Midbrain (tissue), 1 donor: ENCODE data around the gene GABARAP.
"Not testable (repeated sequence)": the region's sequence is repeated elsewhere in the genome, so short reads cannot be mapped to it uniquely, and the experiment has no call there.

Experiments
- DNase-seq: peaks from one replicate; lab custom pipeline; 2025; lab: John Stamatoyannopoulos, UW

GABARAP gene

GRCh38 chr17:7260651-7261378 is 18.6 kb upstream of the GABARAP start:
- no peak for DNase-seq

- DNase-seq = no peak
These were observed 17.9 kb upstream of the GABARAP start for GRCh38 chr17:7260151-7260550.

- no peak for DNase-seq
These were observed 17.3 kb upstream of the GABARAP start for GRCh38 chr17:7259555-7259889.

GRCh38 chr17:7258731-7259554 is 16.7 kb upstream of the GABARAP start:
- no peak for DNase-seq

- no peak for DNase-seq
These were observed 14.7 kb upstream of the GABARAP start for GRCh38 chr17:7256766-7257456.

GRCh38 chr17:7254511-7254910 is 12.3 kb upstream of the GABARAP start:
- DNase-seq = no peak

- no peak for DNase-seq
These were observed 10.8 kb upstream of the GABARAP start for GRCh38 chr17:7253082-7253481.

GRCh38 chr17:7252176-7253043 is 10.2 kb upstream of the GABARAP start, which contains the start of gene ELP5:
TSS of gene ELP5 (plus strand) at chr17:7252215. CDS start at chr17:7252551, 336 bp downstream.
- DNase-seq = peak; percentile 91

GRCh38 chr17:7251661-7252175 is 9.5 kb upstream of the GABARAP start, which contains the start of gene CTDNEP1:
TSS of gene CTDNEP1 (minus strand) at chr17:7251734. CDS start at chr17:7251296, 438 bp downstream.
- DNase-seq = peak; percentile 98

- no peak for DNase-seq
These were observed 8.7 kb upstream of the GABARAP start for GRCh38 chr17:7250695-7251627.

GRCh38 chr17:7249830-7250229 is 7.6 kb upstream of the GABARAP start:
- no peak for DNase-seq

GRCh38 chr17:7249214-7249613 is 7.0 kb upstream of the GABARAP start:
- DNase-seq = no peak

GRCh38 chr17:7248796-7249195 is 6.5 kb upstream of the GABARAP start:
- no peak for DNase-seq

GRCh38 chr17:7246779-7247178 is 4.5 kb upstream of the GABARAP start:
- DNase-seq = no peak

- DNase-seq = not testable (repeated sequence)
These were observed 1.6 kb upstream of the GABARAP start for GRCh38 chr17:7243838-7244237.

- no peak for DNase-seq
These were observed 1.1 kb upstream of the GABARAP start for GRCh38 chr17:7243453-7243729.

- DNase-seq = peak; percentile 94
These were observed 636 bp upstream of the GABARAP start for GRCh38 chr17:7242717-7243452.

GRCh38 chr17:7241090-7241733 is 1.0 kb downstream of the GABARAP start:
- DNase-seq = no peak

- no peak for DNase-seq
These were observed 1.9 kb downstream of the GABARAP start for GRCh38 chr17:7240375-7240774.
